ENCODE results near the gene LRBA. TPM values are rescaled to one million over a fixed set of nuclear protein-coding genes. Genes with fewer than 3 reads are reported as not detected.

The LRBA gene
- total and polyA plus RNA-seq, 9 of the 15 experiments (the other 6 are each of a cell fraction or from before 2014, with no cell fraction given), result 24.2 to 88.7 (median 59.7) TPM

GRCh38 chr4:150297861-150298474 is 717.1 kb downstream of the LRBA start (continued):
- no peak for TF ChIP-seq ZZZ3 (IDR thresholded peaks at IDR 0.05)
- TF ChIP-seq CC2D1A (IDR thresholded peaks at IDR 0.05), result peak; percentile 46; the same call in 1 of the 2 replicates
- no peak for TF ChIP-seq ETV6 (IDR thresholded peaks at IDR 0.05; ENCODE audit: borderline replicate concordance in 1 of 2, low read depth in 2 of 2, low read length in 1 of 2)
- no peak for TF ChIP-seq ETV6 (CRISPR knock-in tag; IDR thresholded peaks at IDR 0.05; ENCODE audit: borderline replicate concordance)
- TF ChIP-seq, protein P1, sequence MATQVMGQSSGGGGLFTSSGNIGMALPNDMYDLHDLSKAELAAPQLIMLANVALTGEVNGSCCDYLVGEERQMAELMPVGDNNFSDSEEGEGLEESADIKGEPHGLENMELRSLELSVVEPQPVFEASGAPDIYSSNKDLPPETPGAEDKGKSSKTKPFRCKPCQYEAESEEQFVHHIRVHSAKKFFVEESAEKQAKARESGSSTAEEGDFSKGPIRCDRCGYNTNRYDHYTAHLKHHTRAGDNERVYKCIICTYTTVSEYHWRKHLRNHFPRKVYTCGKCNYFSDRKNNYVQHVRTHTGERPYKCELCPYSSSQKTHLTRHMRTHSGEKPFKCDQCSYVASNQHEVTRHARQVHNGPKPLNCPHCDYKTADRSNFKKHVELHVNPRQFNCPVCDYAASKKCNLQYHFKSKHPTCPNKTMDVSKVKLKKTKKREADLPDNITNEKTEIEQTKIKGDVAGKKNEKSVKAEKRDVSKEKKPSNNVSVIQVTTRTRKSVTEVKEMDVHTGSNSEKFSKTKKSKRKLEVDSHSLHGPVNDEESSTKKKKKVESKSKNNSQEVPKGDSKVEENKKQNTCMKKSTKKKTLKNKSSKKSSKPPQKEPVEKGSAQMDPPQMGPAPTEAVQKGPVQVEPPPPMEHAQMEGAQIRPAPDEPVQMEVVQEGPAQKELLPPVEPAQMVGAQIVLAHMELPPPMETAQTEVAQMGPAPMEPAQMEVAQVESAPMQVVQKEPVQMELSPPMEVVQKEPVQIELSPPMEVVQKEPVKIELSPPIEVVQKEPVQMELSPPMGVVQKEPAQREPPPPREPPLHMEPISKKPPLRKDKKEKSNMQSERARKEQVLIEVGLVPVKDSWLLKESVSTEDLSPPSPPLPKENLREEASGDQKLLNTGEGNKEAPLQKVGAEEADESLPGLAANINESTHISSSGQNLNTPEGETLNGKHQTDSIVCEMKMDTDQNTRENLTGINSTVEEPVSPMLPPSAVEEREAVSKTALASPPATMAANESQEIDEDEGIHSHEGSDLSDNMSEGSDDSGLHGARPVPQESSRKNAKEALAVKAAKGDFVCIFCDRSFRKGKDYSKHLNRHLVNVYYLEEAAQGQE (IDR thresholded peaks at IDR 0.05; ENCODE audit: borderline replicate concordance), result peak; percentile 86; the same call in 1 of the 2 replicates
- TF ChIP-seq, protein P1 (CRISPR knock-in tag; IDR thresholded peaks at IDR 0.05; ENCODE audit: low read depth), result no peak
- no peak for TF ChIP-seq FIP1L1 (IDR thresholded peaks at IDR 0.05; ENCODE audit: low read depth, low read length, poor library complexity, severe bottlenecking)
- TF ChIP-seq SMAD2 (IDR thresholded peaks at IDR 0.05; ENCODE audit: low read depth, low read length), result no peak
- no peak for TF ChIP-seq GTF2B (IDR thresholded peaks at IDR 0.05; ENCODE audit: extremely low read depth, insufficient read length)
- no peak for TF ChIP-seq ZNF239 (CRISPR knock-in tag; IDR thresholded peaks at IDR 0.05)
- TF ChIP-seq GABPB2 (CRISPR knock-in tag; conservative IDR thresholded peaks at IDR 0.05), result no peak
- no peak for TF ChIP-seq ZFP1 (CRISPR knock-in tag; IDR thresholded peaks at IDR 0.05)
- no peak for TF ChIP-seq PCBP1 (IDR thresholded peaks at IDR 0.05; ENCODE audit: low read depth, low read length, poor library complexity, severe bottlenecking)
- no peak for TF ChIP-seq CEBPG (CRISPR knock-in tag; IDR thresholded peaks at IDR 0.05)
- peak; percentile 29 to 41; a peak in 1 of 4 replicates for TF ChIP-seq CEBPG (tag; conservative IDR thresholded peaks at IDR 0.05 in 1 of 2, IDR thresholded peaks at IDR 0.05 in 1 of 2)
- no peak for TF ChIP-seq SIRT6 (IDR thresholded peaks at IDR 0.05; ENCODE audit: low read depth, low read length)
- TF ChIP-seq, protein P2, sequence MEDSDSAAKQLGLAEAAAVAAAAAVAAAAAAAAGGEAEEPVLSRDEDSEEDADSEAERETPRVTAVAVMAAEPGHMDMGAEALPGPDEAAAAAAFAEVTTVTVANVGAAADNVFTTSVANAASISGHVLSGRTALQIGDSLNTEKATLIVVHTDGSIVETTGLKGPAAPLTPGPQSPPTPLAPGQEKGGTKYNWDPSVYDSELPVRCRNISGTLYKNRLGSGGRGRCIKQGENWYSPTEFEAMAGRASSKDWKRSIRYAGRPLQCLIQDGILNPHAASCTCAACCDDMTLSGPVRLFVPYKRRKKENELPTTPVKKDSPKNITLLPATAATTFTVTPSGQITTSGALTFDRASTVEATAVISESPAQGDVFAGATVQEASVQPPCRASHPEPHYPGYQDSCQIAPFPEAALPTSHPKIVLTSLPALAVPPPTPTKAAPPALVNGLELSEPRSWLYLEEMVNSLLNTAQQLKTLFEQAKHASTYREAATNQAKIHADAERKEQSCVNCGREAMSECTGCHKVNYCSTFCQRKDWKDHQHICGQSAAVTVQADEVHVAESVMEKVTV (CRISPR knock-in tag; IDR thresholded peaks at IDR 0.05), result peak; percentile 73

All from K562 (cell line).